ENCODE measurements around the gene B4GALT1. TPM values are rescaled to one million over a fixed set of nuclear protein-coding genes. Genes with fewer than 3 reads are reported as not detected.
"Not testable (repeated sequence)": the region's sequence is repeated elsewhere in the genome, so short reads cannot be mapped to it uniquely, and the experiment has no call there.

The B4GALT1 gene
- total RNA-seq, 1 experiment from 2014 or later = 31.4 TPM

- ATAC-seq = no peak
- peaks cover 43 to 71% of the 10 kb centered on the region in 2 experiments for H3K4me1 ChIP-seq (ENCODE audit: control insufficient read depth in 1 of 2, insufficient read depth in 2 of 2, low read length in 2 of 2)
- DNase-seq (ENCODE audit: low read depth, low spot score) = no peak
- peak overlapping the region; percentile 72 to 78 for H3K4me3 ChIP-seq (replicated peaks in 1 of 2; ENCODE audit: low read depth in 1 of 2, low read length in 2 of 2)
- no peak overlapping the region for H2AFZ ChIP-seq (ENCODE audit: low read depth, low read length, poor library complexity, severe bottlenecking)
- TSS peak; percentile 40 for BruUV-seq (replicated peaks)
- ChIA-PET POLR2A (no interaction called here), CTCF (no interaction called here), RAD21 (ENCODE audit: low non-redundant PET in 1 of 2, low total read pairs in 2 of 2, uncharacterized antibody in 2 of 2, unreplicated experiment in 2 of 2) (no interaction called here)
- intact Hi-C loops (cut with micrococcal nuclease) = no loop called here
- H3K9me3 ChIP-seq (ENCODE audit: control insufficient read depth in 1 of 2, insufficient read depth in 1 of 2, low read depth in 1 of 2, low read length in 2 of 2) = no peaks in the 10 kb centered on the region
- H3K79me2 ChIP-seq (ENCODE audit: insufficient read depth, low read length) = peaks cover 46% of the 10 kb centered on the region
- no peaks in the 10 kb centered on the region for H3K36me3 ChIP-seq (ENCODE audit: control insufficient read depth in 1 of 2, insufficient read depth in 2 of 2, low read length in 2 of 2)
- no peaks in the 10 kb centered on the region for H4K20me1 ChIP-seq (ENCODE audit: insufficient read depth)
- H3K27me3 ChIP-seq (ENCODE audit: insufficient read depth, low read length) = no peaks in the 10 kb centered on the region
- peak overlapping the region; percentile 77 for H3K9ac ChIP-seq (ENCODE audit: low read length)
- 0 out of 2 replicates have a peak overlapping the region, but pooled peaks have one; percentile 70 for H3K27ac ChIP-seq (ENCODE audit: low read depth, low read length)
- H3K4me2 ChIP-seq (ENCODE audit: low read length) = peak overlapping the region; percentile 97
- no peak for TF ChIP-seq ELF1 (IDR thresholded peaks at IDR 0.05; ENCODE audit: borderline replicate concordance, low read depth)
- no peak for TF ChIP-seq JUND (IDR thresholded peaks at IDR 0.05)
- no peak for TF ChIP-seq SRF (IDR thresholded peaks at IDR 0.05; ENCODE audit: low read depth)
- no peak for TF ChIP-seq ATF3 (IDR thresholded peaks at IDR 0.05)
- no peak for TF ChIP-seq SP1 (IDR thresholded peaks at IDR 0.05; ENCODE audit: low read depth)
- TF ChIP-seq POLR2AphosphoS5 (IDR thresholded peaks at IDR 0.05; ENCODE audit: low read depth, low read length) = 0 out of 2 replicates have a peak, but pooled peaks have one; percentile 16
- H3K9me2 ChIP-seq (ENCODE audit: insufficient read depth) = no peaks in the 10 kb centered on the region
These were observed 1.6 kb downstream of the B4GALT1 start for GRCh38 chr9:33165263-33166151.

GRCh38 chr9:33164921-33165262, 2.2 kb downstream of the B4GALT1 start:
- H3K27ac ChIP-seq (ENCODE audit: low read depth, low read length); ATAC-seq; H3K27me3 ChIP-seq (ENCODE audit: insufficient read depth, low read length); H2AFZ ChIP-seq (ENCODE audit: low read depth, low read length, poor library complexity, severe bottlenecking); DNase-seq (ENCODE audit: low read depth, low spot score); H3K9me2 ChIP-seq (ENCODE audit: insufficient read depth); POLR2A ChIA-PET; H3K4me3 ChIP-seq (replicated peaks in 1 of 2; ENCODE audit: low read depth in 1 of 2, low read length in 2 of 2); H3K36me3 ChIP-seq (ENCODE audit: control insufficient read depth in 1 of 2, insufficient read depth in 2 of 2, low read length in 2 of 2); intact Hi-C loops (cut with micrococcal nuclease); CTCF ChIA-PET; RAD21 ChIA-PET (ENCODE audit: low non-redundant PET in 1 of 2, low total read pairs in 2 of 2, uncharacterized antibody in 2 of 2, unreplicated experiment in 2 of 2); H4K20me1 ChIP-seq (ENCODE audit: insufficient read depth); BruUV-seq (replicated peaks); H3K9me3 ChIP-seq (ENCODE audit: control insufficient read depth in 1 of 2, insufficient read depth in 1 of 2, low read depth in 1 of 2, low read length in 2 of 2): not testable (repeated sequence)
- 0 out of 2 replicates have a peak overlapping the region, but pooled peaks have one; percentile 77 for H3K9ac ChIP-seq (ENCODE audit: low read length)
- peaks cover 52% of the 10 kb centered on the region for H3K79me2 ChIP-seq (ENCODE audit: insufficient read depth, low read length)
- peak overlapping the region; percentile 97; the same call in 1 of the 2 replicates for H3K4me2 ChIP-seq (ENCODE audit: low read length)
- peaks cover 49 to 77% of the 10 kb centered on the region in 2 experiments for H3K4me1 ChIP-seq (ENCODE audit: control insufficient read depth in 1 of 2, insufficient read depth in 2 of 2, low read length in 2 of 2)

All from HCT116 (cell line).